ACC112 (cell line): ENCODE measurements around the gene MAP3K13.
"Not testable (repeated sequence)": the region's sequence is repeated elsewhere in the genome, so short reads cannot be mapped to it uniquely, and the experiment has no call there.

ENCODE experiments used
- H2AFZ ChIP-seq: fragments of 200-600 bp; sonication (generic); one replicate; pipeline ENCODE4 v1.6.0; 2017; ENCODE audit warnings: antibody characterized with exemption, low read length; ENCODE audit not compliant: unreplicated experiment
- H3K27ac ChIP-seq: fragments of 200-600 bp; sonication (generic); 2 replicates; pipeline ENCODE4 v1.5.1; 2014; ENCODE audit warnings: low read depth, mild to moderate bottlenecking, antibody characterized with exemption, low read length, moderate library complexity
- H3K27me3 ChIP-seq: fragments of 200-600 bp; sonication (generic); 2 replicates; pipeline ENCODE4 v1.6.1; 2014; ENCODE audit warnings: mild to moderate bottlenecking, antibody characterized with exemption, low read length, moderate library complexity, mixed read lengths; ENCODE audit not compliant: insufficient read depth
- H3K36me3 ChIP-seq: fragments of 200-600 bp; sonication (generic); 2 replicates; pipeline ENCODE4 v1.6.1; 2016; ENCODE audit warnings: mild to moderate bottlenecking, antibody characterized with exemption, low read length, moderate library complexity, mixed read lengths; ENCODE audit not compliant: insufficient read depth
- H3K4me1 ChIP-seq: fragments of 200-600 bp; sonication (generic); one replicate; pipeline ENCODE4 v1.6.1; 2016; ENCODE audit warnings: low read length, mixed read lengths; ENCODE audit not compliant: insufficient read depth, unreplicated experiment, control insufficient read depth
- H3K4me3 ChIP-seq: fragments of 200-600 bp; sonication (generic); 2 replicates; pipeline ENCODE4 v1.5.1; 2014; ENCODE audit warnings: mild to moderate bottlenecking, low read depth, low read length
- H3K79me2 ChIP-seq: fragments of 200-600 bp; sonication (generic); one replicate; pipeline ENCODE4 v1.6.0; 2016; ENCODE audit warnings: low read length; ENCODE audit not compliant: control insufficient read depth, unreplicated experiment, insufficient read depth

MAP3K13 gene

DNA sequence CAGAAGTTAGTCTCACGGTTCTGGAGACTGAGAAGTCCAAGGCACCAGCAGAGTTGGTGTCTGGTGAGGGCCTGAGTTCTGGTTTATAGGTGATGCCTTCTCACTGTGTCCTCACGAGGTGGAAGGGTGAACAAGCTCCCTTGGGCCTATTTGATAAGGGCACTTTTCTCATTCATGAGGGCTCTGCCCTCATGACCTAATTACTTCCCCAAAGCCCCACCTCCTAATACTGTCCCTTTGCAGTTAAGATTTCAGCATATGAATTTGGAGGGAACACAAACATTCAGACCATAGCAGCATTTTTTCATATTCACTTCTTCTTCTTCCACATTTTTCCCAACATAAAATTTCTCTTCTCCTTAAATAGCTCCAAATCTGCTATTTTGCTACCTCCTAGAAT is 94.4 kb downstream of the MAP3K13 start:
- Histone ChIP-seq H3K27ac (no peak overlapping the region), H3K79me2 (no peaks in the 10 kb centered on the region), H3K4me1 (no peaks in the 10 kb centered on the region), H2AFZ (no peak overlapping the region), H3K36me3 (peaks cover 2% of the 10 kb centered on the region; the same call in 1 of the 2 replicates), H3K27me3 (no peaks in the 10 kb centered on the region), H3K4me3 (no peak overlapping the region)

DNA sequence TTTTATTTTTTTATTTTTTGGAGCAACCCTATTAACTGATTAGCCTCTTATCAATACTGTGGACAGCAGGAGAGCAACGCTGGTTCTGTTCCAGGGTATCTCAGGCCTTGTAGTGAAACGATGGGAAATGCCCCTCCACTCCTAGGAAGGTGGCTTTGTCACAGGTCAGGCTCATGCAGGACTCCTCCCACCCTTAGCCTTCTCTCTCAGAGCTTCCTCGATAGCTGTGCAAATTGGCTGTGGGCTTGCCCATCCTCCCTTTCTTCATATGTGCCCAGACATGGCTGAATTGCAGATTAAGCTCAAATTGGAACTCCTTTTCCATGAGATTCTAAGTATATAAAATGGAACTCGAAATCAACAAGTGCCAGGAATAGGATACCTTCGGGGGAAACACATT is 97.4 kb downstream of the MAP3K13 start:
- Histone ChIP-seq H3K4me3 (no peak overlapping the region), H3K4me1 (no peaks in the 10 kb centered on the region), H3K36me3 (no peaks in the 10 kb centered on the region), H2AFZ (no peak overlapping the region), H3K27ac (no peak overlapping the region), H3K27me3 (no peaks in the 10 kb centered on the region), H3K79me2 (no peaks in the 10 kb centered on the region)

DNA sequence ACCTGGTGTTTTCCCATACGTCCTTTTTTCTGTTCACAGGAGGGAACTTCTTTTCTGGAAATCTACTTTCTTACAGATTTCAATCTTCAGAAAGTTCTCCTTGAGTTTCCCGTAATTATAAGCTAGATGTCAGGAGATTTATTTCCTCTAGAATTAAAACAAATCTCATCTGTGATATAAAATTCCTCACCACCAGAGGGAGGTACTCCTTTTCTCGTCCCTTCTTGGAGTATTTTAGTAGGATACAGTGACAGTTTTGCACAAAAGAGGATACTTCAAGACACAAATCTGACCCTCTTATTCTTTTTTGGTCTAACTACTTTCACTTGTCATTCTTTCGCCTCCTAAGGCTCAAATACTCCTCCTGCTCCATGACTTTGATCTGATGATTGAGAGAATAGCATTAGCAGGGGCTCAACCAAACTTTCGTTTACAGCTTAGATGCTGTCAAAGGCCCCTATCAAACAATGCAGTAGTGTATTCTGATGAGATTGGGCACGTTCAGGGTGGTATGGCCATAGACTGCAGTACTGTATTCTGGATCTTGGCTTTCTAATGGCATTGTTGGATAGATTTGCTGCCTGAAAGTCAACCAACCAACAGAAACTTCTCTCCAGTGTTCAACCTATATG is 97.9 kb downstream of the MAP3K13 start:
- Histone ChIP-seq H3K27ac (no peak overlapping the region), H3K79me2 (no peaks in the 10 kb centered on the region), H3K36me3 (peaks cover 3% of the 10 kb centered on the region; the same call in 1 of the 2 replicates)

DNA sequence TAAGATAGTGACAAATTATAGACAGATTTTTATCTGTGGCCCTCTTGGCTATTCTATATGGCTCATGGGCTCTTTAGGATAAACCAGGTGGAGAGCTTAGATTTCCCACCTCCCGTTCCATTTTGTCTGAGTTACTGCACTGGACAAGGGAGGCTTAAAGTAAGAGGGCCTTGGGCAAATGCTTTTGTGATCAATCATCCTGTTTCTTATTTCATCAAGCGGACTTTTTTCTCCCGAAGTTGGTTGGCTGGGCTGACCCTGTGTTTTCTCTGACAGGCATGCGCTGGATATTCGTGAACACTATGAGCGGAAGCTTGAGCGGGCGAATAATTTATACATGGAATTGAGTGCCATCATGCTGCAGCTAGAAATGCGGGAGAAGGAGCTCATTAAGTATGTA is 102.5 kb downstream of the MAP3K13 start:
- Histone ChIP-seq H3K79me2 (no peaks in the 10 kb centered on the region), H3K36me3 (peaks cover 14% of the 10 kb centered on the region)

More for the DNA sequence above, 97.9 kb downstream of the MAP3K13 start:
- H3K27me3 ChIP-seq, result no peaks in the 10 kb centered on the region
- no peak overlapping the region for H3K4me3 ChIP-seq
- no peak overlapping the region for H2AFZ ChIP-seq
- H3K4me1 ChIP-seq, result no peaks in the 10 kb centered on the region

DNA sequence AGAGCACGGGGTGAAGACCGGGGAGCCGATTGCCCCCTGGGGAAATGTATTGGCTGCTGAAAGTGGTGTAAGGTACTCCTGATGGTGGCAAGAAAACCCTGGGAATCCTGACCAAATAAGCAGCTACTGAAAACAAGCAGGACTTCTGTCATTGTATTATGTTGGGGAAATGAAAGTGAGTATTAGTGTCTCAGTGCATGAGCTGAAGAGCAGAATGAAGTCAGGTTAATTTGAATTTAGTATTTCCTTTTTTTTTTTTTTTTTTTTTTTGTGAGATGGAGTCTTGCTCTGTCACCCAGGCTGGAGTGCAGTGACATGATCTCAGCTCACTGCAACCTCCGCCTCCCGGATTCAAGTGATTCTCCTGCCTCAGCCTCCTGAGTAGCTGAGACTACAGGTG is 103.2 kb downstream of the MAP3K13 start:
- H3K36me3 ChIP-seq, result peaks cover 14% of the 10 kb centered on the region
- not testable (repeated sequence) for H3K27me3 ChIP-seq, H3K4me3 ChIP-seq, H3K27ac ChIP-seq, H3K4me1 ChIP-seq, H2AFZ ChIP-seq, H3K79me2 ChIP-seq

More for the DNA sequence above, 102.5 kb downstream of the MAP3K13 start:
- H3K4me3 ChIP-seq, result no peak overlapping the region
- no peaks in the 10 kb centered on the region for H3K4me1 ChIP-seq
- H3K27ac ChIP-seq, result no peak overlapping the region
- no peaks in the 10 kb centered on the region for H3K27me3 ChIP-seq
- no peak overlapping the region for H2AFZ ChIP-seq

DNA sequence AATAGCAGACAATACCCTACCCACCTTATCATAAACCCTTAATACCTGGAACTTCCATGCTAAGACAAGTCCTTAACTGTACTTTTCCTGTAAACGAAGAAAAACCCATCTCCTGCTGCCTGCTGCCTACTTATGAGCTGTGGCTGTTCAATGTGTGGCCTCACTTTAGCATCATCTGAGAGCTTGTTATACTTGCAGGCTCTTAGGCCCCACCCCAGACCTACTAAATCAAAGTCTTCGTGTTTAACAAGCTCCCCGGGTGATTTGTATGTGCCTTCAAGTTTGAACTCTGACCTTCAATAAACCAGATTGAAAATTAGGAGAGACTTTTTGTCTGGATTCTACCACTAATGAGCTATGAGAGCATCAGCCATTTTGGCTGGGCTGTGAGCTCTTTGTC is 106.6 kb downstream of the MAP3K13 start:
- Histone ChIP-seq H3K79me2 (no peaks in the 10 kb centered on the region), H3K4me3 (no peak overlapping the region), H2AFZ (no peak overlapping the region), H3K4me1 (no peaks in the 10 kb centered on the region), H3K27me3 (no peaks in the 10 kb centered on the region), H3K36me3 (peaks cover 14% of the 10 kb centered on the region), H3K27ac (no peak overlapping the region)

DNA sequence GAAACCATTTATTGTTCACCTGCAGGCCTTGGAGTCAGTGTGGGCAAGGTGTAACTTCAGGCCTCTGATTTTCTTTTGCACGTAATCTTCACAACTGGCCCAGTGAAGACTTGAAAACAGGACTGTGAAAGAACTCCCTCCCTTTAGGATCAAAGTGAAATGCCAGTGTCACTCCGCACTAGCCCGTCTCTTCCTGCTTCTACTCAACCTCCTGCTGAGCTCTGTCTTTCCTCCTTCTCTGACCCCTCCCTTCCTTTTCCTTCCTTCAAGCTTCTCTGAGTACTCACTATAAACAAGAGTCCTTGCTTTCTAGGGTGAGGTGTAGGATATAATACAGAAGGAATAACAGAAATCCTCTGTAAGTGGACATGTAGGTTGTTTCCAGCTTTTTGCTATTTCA is 107.4 kb downstream of the MAP3K13 start:
- H2AFZ ChIP-seq, result no peak overlapping the region
- peaks cover 17% of the 10 kb centered on the region for H3K36me3 ChIP-seq
- no peak overlapping the region for H3K4me3 ChIP-seq
- H3K79me2 ChIP-seq, result no peaks in the 10 kb centered on the region
- no peaks in the 10 kb centered on the region for H3K27me3 ChIP-seq
- H3K4me1 ChIP-seq, result no peaks in the 10 kb centered on the region
- H3K27ac ChIP-seq, result no peak overlapping the region

DNA sequence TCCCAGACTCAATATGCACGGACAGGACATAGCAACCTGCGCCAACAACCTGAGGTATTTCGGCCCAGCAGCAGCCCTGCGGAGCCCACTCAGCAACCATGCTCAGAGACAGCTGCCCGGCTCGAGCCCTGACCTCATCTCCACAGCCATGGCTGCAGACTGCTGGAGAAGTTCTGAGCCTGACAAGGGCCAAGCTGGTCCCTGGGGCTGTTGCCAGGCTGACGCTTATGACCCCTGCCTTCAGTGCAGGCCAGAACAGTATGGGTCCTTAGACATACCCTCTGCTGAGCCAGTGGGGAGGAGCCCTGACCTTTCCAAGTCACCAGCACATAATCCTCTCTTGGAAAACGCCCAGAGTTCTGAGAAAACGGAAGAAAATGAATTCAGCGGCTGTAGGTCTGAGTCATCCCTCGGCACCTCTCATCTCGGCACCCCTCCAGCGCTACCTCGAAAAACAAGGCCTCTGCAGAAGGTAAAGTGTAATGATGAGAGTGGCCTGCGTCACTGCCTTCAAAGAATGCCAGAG is 110.4 kb downstream of the MAP3K13 start:
- no peak overlapping the region for H2AFZ ChIP-seq
- H3K36me3 ChIP-seq, result peaks cover 18% of the 10 kb centered on the region
- no peak overlapping the region for H3K4me3 ChIP-seq
- no peaks in the 10 kb centered on the region for H3K27me3 ChIP-seq
- H3K79me2 ChIP-seq, result no peaks in the 10 kb centered on the region
- H3K4me1 ChIP-seq, result no peaks in the 10 kb centered on the region
- H3K27ac ChIP-seq, result no peak overlapping the region

DNA sequence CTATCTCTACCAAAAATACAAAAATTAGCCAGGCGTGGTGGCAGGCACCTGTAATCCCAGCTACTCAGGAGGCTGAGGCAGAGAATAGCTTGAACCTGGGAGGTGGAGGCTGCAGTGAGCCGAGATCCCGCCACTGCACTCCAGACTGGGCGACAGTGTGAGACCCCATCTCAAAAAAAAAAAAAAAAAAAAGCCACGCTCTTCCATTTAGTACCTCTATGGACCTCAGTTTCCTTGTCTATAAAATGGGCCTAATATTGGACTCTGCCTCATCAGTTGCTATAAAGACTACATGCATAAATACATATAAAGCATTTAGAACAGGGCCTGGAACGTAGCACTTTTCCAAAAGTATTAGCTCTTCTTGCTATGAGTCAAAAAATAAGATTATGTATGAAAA is 112.0 kb downstream of the MAP3K13 start:
- not testable (repeated sequence) for H3K79me2 ChIP-seq, H3K27ac ChIP-seq, H3K27me3 ChIP-seq, H2AFZ ChIP-seq, H3K4me3 ChIP-seq, H3K4me1 ChIP-seq
- peaks cover 18% of the 10 kb centered on the region for H3K36me3 ChIP-seq

DNA sequence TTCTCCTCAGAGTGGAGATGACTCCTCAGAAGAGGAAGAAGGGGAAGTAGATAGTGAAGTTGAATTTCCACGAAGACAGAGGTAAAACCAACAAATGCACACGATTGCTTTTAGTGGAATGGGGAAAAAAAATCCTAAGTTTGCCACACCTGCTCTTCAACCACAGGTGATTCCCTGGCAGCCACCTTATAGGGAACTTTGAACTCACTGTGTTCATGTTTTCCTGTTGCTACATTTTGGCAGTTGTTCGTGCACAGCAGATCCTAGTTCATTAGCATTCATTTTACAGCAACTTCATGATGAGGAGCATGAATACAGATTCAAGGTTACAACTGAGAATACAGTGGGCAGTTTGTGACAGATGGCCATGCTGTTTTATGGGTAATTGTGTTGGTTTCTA is 114.4 kb downstream of the MAP3K13 start:
- Histone ChIP-seq H3K4me1 (no peaks in the 10 kb centered on the region), H3K27me3 (no peaks in the 10 kb centered on the region), H3K27ac (no peak overlapping the region), H3K36me3 (peaks cover 22% of the 10 kb centered on the region), H3K79me2 (no peaks in the 10 kb centered on the region), H3K4me3 (no peak overlapping the region), H2AFZ (no peak overlapping the region)

DNA sequence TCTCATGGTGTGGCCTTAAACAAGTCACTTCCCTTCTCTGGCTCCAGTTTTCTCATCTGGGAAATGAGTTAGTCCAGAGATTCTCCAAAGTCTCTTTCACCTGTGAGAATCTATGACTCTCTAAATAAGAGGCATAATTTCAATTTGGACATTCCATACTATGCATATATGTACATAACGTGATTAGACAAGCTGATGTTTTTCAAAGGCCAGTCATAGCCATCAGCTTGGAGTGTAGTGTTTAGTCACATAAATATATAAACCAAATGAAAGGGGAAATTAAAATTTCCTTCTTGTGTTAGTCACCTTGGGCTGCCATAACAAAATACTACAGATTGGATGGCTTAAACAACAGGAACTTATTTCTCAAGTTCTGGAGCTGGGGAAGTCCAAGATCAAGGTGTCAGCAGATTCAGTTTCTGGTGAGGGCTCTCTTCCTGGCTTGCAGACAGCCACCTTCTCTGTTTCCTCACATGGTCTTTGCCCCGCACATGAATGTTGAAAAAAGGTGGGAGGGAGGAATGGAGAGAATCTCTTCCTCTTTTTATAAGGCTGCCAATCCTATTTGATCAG is 116.5 kb downstream of the MAP3K13 start:
- Histone ChIP-seq H3K27ac (no peak overlapping the region), H3K4me1 (no peaks in the 10 kb centered on the region), H3K36me3 (peaks cover 22% of the 10 kb centered on the region), H3K4me3 (no peak overlapping the region), H3K27me3 (no peaks in the 10 kb centered on the region), H2AFZ (no peak overlapping the region), H3K79me2 (no peaks in the 10 kb centered on the region)
